Ishikawa (cell line): ENCODE measurements around the gene NTM.

Experiments
- CEBPB ChIP-seq: IDR thresholded peaks from 2 replicates; pipeline ENCODE4 v1.6.1; 2012
- CREB1 ChIP-seq: IDR thresholded peaks from 2 replicates; pipeline ENCODE4 v1.6.1; 2012; ENCODE audit warnings: low read depth
- EP300 ChIP-seq: IDR thresholded peaks from 2 replicates; pipeline ENCODE4 v1.6.1; 2012; ENCODE audit warnings: borderline replicate concordance
- NFIC ChIP-seq: IDR thresholded peaks from 2 replicates; pipeline ENCODE4 v1.6.1; 2012
- RAD21 ChIP-seq: IDR thresholded peaks from 2 replicates; pipeline ENCODE4 v1.6.1; 2012; ENCODE audit warnings: low read depth
- TEAD4 ChIP-seq: IDR thresholded peaks from 2 replicates; pipeline ENCODE4 v1.6.1; 2012
- YY1 ChIP-seq: IDR thresholded peaks from 2 replicates; pipeline ENCODE4 v1.6.1; 2012; ENCODE audit warnings: low read depth
- TF ChIP-seq, protein P1 (sequence below): IDR thresholded peaks from 2 replicates; pipeline ENCODE4 v1.6.1; 2012
- TF ChIP-seq, protein P2 (sequence below): IDR thresholded peaks from 2 replicates; pipeline ENCODE4 v1.6.1; 2012; ENCODE audit warnings: low read depth, mild to moderate bottlenecking

DNA sequence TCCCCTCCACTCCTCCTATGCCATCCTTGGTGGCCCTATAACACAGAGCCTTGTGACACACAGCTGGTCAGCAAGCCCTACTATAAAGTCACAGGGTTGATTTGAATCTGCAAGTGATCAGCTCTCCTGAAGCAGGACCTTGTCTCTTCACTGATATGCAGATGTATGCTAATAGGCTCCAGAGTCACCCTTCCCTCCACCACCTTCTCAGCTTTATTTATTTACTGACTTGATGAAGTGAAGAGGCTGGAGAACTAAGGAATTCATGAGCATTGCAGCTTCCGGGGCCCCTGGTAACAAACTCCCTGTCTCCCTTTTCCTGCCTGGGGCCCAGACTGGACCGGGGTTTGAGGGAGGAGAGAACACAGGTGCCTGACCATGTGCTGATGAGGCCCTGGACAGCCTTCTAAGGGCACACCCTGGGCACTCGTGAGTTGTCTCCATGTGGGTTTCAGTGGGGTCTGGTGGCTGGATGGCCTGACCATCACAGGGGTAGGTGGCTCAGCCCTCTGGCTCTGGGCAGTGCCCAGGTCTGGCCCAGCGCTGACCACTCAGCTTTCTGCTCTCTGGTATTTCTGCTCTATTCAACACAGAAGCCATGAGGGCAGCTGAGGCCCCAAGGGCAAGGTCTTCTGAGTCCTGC is 307.5 kb downstream of the NTM start:
- TF ChIP-seq EP300 (no peak), CEBPB (no peak), CREB1 (no peak), RAD21 (no peak), TEAD4 (no peak), YY1 (no peak), NFIC (no peak)
- TF ChIP-seq, protein P1, sequence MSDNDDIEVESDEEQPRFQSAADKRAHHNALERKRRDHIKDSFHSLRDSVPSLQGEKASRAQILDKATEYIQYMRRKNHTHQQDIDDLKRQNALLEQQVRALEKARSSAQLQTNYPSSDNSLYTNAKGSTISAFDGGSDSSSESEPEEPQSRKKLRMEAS = no peak
- TF ChIP-seq, protein P2, sequence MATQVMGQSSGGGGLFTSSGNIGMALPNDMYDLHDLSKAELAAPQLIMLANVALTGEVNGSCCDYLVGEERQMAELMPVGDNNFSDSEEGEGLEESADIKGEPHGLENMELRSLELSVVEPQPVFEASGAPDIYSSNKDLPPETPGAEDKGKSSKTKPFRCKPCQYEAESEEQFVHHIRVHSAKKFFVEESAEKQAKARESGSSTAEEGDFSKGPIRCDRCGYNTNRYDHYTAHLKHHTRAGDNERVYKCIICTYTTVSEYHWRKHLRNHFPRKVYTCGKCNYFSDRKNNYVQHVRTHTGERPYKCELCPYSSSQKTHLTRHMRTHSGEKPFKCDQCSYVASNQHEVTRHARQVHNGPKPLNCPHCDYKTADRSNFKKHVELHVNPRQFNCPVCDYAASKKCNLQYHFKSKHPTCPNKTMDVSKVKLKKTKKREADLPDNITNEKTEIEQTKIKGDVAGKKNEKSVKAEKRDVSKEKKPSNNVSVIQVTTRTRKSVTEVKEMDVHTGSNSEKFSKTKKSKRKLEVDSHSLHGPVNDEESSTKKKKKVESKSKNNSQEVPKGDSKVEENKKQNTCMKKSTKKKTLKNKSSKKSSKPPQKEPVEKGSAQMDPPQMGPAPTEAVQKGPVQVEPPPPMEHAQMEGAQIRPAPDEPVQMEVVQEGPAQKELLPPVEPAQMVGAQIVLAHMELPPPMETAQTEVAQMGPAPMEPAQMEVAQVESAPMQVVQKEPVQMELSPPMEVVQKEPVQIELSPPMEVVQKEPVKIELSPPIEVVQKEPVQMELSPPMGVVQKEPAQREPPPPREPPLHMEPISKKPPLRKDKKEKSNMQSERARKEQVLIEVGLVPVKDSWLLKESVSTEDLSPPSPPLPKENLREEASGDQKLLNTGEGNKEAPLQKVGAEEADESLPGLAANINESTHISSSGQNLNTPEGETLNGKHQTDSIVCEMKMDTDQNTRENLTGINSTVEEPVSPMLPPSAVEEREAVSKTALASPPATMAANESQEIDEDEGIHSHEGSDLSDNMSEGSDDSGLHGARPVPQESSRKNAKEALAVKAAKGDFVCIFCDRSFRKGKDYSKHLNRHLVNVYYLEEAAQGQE = no peak
